Right atrium auricular region (tissue), 2 donors: ENCODE measurements around the gene SPATA31D4. TPM values are rescaled to one million over a fixed set of nuclear protein-coding genes. Genes with fewer than 3 reads are reported as not detected.

Experiments used
- DNase-seq: peaks from one replicate; pipeline ENCODE4 v3.0.0-alpha.2; 2019; ENCODE audit warnings: low spot score
- H3K27ac ChIP-seq, 2 donors: fragments of 200-600 bp; sonication (generic); 1 replicate in 1 of 2; 2 replicates in 1 of 2; pipeline ENCODE4 v1.5.1; 2016 to 2019
- H3K27me3 ChIP-seq, 2 donors: fragments of 200-600 bp; sonication (generic); one replicate each; pipeline versions ENCODE4 v1.5.1 to v1.6.0; 2017 to 2019
- H3K36me3 ChIP-seq: fragments of 200-600 bp; sonication (generic); one replicate; pipeline ENCODE4 v1.5.1; 2016
- H3K4me1 ChIP-seq, 2 donors: fragments of 200-600 bp; sonication (generic); one replicate each; pipeline versions ENCODE4 v1.5.1 to v1.6.0; 2017 to 2019
- H3K4me3 ChIP-seq, 2 donors: fragments of 200-600 bp; sonication (generic); 1 replicate in 1 of 2; 2 replicates in 1 of 2; pipeline ENCODE4 v1.5.1; 2017 to 2019; ENCODE audit warnings: mild to moderate bottlenecking in 1 of 2, moderate library complexity in 1 of 2
- H3K9me3 ChIP-seq, 2 donors: fragments of 200-600 bp; sonication (generic); one replicate each; pipeline ENCODE4 v1.5.1; 2019
- CTCF ChIP-seq, 2 donors: fragments of 200-600 bp; sonication (generic); IDR thresholded peaks; one replicate each; pipeline ENCODE4 v1.5.1; 2019; ENCODE audit warnings: antibody characterized with exemption in 2 of 2
- total RNA-seq, 2 donors: library from RNA; depleted of rRNA; stranded (reverse); fragments of >200 nt; gene quantifications; one replicate each; pipeline ENCODE4 v1.1.0, GENCODE V29; 2016

Gene SPATA31D4
- total RNA-seq, 2 donors from 2014 or later = not detected

GRCh38 chr9:81892440-81892839 is 35.8 kb upstream of the SPATA31D4 start:
- Histone ChIP-seq H3K27me3 (no peaks in the 10 kb centered on the region), H3K4me1 (no peaks in the 10 kb centered on the region), H3K36me3 (no peaks in the 10 kb centered on the region), H3K9me3 (no peaks in the 10 kb centered on the region), H3K4me3 (no peak overlapping the region), H3K27ac (no peak overlapping the region)
- no peak for TF ChIP-seq CTCF (IDR thresholded peaks at IDR 0.05)
- no peak for DNase-seq

GRCh38 chr9:81893929-81894328 is 34.3 kb upstream of the SPATA31D4 start:
- no peak overlapping the region for H3K27ac ChIP-seq
- TF ChIP-seq CTCF (IDR thresholded peaks at IDR 0.05) = no peak
- no peak for DNase-seq

GRCh38 chr9:81894891-81895290 is 33.3 kb upstream of the SPATA31D4 start:
- no peaks in the 10 kb centered on the region for H3K4me1 ChIP-seq
- no peaks in the 10 kb centered on the region for H3K27me3 ChIP-seq
- TF ChIP-seq CTCF (IDR thresholded peaks at IDR 0.05) = no peak
- H3K36me3 ChIP-seq = no peaks in the 10 kb centered on the region
- no peak overlapping the region for H3K4me3 ChIP-seq
- no peaks in the 10 kb centered on the region for H3K9me3 ChIP-seq
- no peak for DNase-seq
- H3K27ac ChIP-seq = no peak overlapping the region

More at GRCh38 chr9:81893929-81894328, 34.3 kb upstream of the SPATA31D4 start:
- Histone ChIP-seq H3K4me3 (no peak overlapping the region), H3K36me3 (no peaks in the 10 kb centered on the region), H3K9me3 (no peaks in the 10 kb centered on the region), H3K27me3 (no peaks in the 10 kb centered on the region), H3K4me1 (no peaks in the 10 kb centered on the region)

- Histone ChIP-seq H3K27ac (no peak overlapping the region), H3K9me3 (no peaks in the 10 kb centered on the region), H3K36me3 (no peaks in the 10 kb centered on the region), H3K4me1 (no peaks in the 10 kb centered on the region), H3K4me3 (no peak overlapping the region), H3K27me3 (no peaks in the 10 kb centered on the region)
- TF ChIP-seq CTCF (IDR thresholded peaks at IDR 0.05) = no peak
- DNase-seq = no peak
These were observed 32.2 kb upstream of the SPATA31D4 start for GRCh38 chr9:81896070-81896469.

DNA sequence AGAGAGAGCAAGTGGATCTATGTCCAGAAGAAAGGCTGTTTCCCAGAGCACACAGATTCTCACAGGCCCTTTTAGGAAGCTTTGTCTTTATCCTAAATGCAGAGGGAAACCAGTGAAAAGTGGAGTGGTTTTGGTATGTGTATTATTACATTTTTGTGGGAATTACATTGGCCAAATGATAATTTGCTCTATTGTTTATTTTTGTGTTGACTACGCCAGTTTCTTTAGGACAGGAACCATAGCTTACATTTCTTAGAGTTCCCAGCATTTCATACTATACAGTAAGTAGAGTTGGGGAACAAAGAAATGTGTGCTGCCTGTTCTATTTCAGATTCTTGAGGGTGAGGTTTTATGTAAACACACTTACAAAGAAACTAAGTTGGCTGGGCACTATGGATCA is 29.4 kb upstream of the SPATA31D4 start:
- H3K27me3 ChIP-seq = no peaks in the 10 kb centered on the region
- TF ChIP-seq CTCF (IDR thresholded peaks at IDR 0.05) = no peak
- no peak overlapping the region for H3K4me3 ChIP-seq
- no peaks in the 10 kb centered on the region for H3K36me3 ChIP-seq
- H3K27ac ChIP-seq = no peak overlapping the region
- DNase-seq = no peak
- no peaks in the 10 kb centered on the region for H3K9me3 ChIP-seq
- H3K4me1 ChIP-seq = no peaks in the 10 kb centered on the region

DNA sequence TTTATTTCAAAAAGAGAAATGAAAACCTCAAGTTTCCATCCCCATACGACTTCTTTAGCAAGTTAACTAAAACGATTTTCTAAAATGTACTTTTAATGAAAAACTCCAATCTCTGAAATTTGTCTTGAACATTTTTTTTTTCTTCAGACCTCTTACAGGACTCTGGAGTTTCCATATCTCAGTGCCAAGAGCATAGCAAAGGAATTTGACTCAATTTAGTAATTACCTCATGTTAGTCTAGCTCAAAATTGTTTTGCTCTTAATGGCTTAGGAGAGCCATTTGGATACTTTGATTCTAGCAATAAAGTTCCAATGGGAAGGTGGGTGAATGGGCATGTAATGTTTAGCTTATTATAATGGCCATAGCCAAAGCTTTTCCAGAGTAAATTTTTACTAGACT is 26.0 kb upstream of the SPATA31D4 start:
- no peak for DNase-seq
- no peak overlapping the region for H3K27ac ChIP-seq
- H3K27me3 ChIP-seq = no peaks in the 10 kb centered on the region
- H3K4me1 ChIP-seq = no peaks in the 10 kb centered on the region
- no peaks in the 10 kb centered on the region for H3K9me3 ChIP-seq
- no peak overlapping the region for H3K4me3 ChIP-seq
- no peaks in the 10 kb centered on the region for H3K36me3 ChIP-seq
- TF ChIP-seq CTCF (IDR thresholded peaks at IDR 0.05) = no peak
